GM18951 (cell line): Measurements from ENCODE around the gene IGFL4.
"Not testable (repeated sequence)": the region's sequence is repeated elsewhere in the genome, so short reads cannot be mapped to it uniquely, and the experiment has no call there.

Experiments used
- POLR2A ChIP-seq: IDR thresholded peaks from 4 replicates; pipeline ENCODE4 v1.6.1; 2011; ENCODE audit warnings: mild to moderate bottlenecking; ENCODE audit not compliant: insufficient read length, insufficient read depth; ENCODE audit errors: extremely low read depth
- in situ Hi-C: fragments of 300-500 bp; cut with MboI; formaldehyde crosslinking; loops from one replicate; pipeline ENCODE4 v1.12.0; 2022; ENCODE audit warnings: low sequenced_read_pairs, mixed read lengths, inconsistent platforms; ENCODE audit not compliant: unreplicated experiment

IGFL4 gene

DNA sequence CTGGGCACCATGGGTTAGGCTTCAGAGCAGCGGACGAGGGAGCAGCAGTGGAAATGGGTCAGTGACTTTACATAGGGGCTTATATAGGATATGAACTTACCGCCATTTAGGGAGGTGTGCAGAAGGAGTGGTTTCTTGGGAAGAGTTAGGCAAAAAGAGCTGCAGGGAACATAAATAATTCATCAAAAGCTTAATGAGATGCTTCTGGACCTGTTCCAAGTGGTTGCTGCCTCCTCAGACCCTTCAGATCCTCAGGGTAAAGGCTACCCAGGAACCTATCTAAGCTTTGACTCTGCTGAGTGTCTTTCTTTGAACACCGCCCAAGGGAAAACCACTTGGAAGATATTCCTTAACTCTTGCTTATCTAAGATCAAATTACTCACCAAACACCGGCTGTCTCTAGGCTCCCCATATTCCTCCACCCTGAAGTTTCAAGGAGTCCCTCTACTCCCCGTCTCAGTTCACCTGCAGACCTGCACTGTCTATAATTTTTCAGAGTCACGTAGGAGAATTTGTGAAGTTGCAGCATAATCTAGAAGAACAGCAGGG, at the start of gene IGFL4:
Gene IGFL4 (minus strand): TSS at position 51 of the 549 bp plus-strand sequence. CDS start 40 bp downstream, at position 11.
- TF ChIP-seq POLR2A, result no peak
- in situ Hi-C loops, result no loop called here

DNA sequence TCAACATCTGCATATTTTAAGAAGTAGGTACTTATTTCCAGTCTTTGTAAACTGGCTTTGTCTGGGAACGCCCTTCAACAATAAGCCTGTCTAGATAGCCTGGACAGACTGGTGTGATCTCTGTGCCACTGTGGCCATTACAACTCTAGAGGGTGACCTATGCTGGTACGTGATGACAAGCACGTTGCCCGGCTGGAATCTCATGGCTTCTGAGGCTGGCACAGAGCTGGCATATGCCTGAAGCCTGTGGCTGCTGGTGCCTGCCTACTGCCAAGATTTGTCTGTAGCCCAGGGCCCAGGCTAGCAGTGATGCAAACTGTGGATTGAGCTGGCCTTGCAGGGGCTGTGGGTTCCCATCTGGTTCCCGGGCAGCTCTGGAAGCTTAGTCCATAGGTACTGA, 49.6 kb upstream of the IGFL4 start:
- in situ Hi-C loops, result no loop called here
- no peak for TF ChIP-seq POLR2A

DNA sequence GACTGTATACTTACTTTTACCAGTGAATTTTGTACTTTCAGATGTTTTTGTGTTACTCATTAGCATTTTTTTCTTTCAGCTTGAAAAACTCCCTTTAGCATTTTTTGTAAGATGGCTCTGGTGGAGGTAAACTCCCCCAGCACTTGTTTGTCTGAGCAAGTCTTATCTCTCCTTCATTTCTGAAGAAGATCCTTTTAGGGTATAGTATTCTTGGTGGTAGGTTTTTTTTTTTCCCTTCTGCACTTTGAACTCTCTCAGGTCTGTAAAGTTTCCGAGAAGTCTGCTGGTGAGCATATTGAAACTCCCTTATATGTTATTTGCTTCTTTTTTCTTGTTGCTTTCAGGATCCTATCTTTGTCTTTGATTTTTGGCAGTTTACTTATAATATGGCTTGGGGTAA, 48.6 kb upstream of the IGFL4 start:
- in situ Hi-C loops, result loop anchor here (10.0 kb wide), 1 partner anchor 175 kb away; no protein-coding TSS in a partner anchor

DNA sequence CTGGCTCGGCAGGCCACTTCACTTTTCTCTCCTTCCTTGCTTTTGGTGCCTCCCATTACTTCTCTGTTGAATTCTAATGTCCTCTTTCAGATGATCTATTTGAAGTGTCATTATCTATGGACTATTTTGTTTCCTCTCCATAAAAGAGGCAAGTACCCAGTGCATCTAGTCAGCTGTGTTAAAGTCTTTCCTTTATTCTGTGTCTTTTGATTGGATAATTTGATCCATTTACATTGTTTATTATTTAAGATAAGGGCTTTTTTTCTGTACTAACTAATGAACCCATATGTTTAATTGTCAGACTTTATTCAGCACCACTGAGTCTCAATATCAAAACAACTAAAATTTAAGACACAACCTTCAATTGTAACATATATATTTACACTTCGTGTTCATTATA, 47.3 kb upstream of the IGFL4 start:
- in situ Hi-C loops, result loop anchor here (10.0 kb wide), 1 partner anchor 177 kb away; no protein-coding TSS in a partner anchor
- TF ChIP-seq POLR2A, result no peak

More for the DNA sequence above, 48.6 kb upstream of the IGFL4 start:
- no peak for TF ChIP-seq POLR2A

DNA sequence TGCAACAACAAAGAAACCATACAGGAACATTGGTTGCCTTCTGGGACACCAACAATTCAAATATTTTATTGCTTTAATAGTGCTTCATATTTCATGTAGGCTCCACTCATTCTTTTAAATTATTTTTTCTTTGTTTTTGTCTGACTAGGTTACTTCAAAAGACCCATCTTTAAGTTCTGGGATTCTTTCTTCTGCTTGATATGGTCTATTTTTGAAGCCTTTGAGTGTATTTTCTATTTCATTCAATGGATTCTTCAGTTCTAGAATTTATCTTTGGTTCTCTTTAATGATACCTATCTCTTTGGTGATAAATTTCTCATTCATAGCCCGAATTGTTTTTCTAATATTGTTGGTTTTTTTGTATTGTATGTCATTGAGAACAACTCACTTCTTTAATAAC, 45.1 kb upstream of the IGFL4 start:
- no peak for TF ChIP-seq POLR2A
- in situ Hi-C loops, result loop anchor here (10.0 kb wide), 1 partner anchor 179 kb away; no protein-coding TSS in a partner anchor

DNA sequence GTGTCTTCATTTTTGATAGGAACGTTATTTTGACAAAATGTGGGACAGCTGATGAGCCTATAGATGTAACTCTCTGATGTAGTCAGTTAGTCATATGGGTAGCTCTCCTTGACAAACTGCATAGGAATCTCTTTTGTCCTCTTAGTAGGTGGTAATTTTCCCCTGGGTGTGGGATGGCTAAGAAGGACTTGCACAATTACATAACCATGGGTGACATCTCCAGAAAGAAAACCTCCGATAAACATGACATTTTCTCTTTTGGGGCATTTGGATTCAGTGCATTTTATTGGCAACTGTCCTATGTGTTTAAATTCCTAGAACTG, 41.9 kb upstream of the IGFL4 start:
- no peak for TF ChIP-seq POLR2A
- in situ Hi-C loops, result loop anchor here (5.0 to 10.0 kb wide), 2 partner anchors 110 to 182 kb away; no protein-coding TSS in a partner anchor

DNA sequence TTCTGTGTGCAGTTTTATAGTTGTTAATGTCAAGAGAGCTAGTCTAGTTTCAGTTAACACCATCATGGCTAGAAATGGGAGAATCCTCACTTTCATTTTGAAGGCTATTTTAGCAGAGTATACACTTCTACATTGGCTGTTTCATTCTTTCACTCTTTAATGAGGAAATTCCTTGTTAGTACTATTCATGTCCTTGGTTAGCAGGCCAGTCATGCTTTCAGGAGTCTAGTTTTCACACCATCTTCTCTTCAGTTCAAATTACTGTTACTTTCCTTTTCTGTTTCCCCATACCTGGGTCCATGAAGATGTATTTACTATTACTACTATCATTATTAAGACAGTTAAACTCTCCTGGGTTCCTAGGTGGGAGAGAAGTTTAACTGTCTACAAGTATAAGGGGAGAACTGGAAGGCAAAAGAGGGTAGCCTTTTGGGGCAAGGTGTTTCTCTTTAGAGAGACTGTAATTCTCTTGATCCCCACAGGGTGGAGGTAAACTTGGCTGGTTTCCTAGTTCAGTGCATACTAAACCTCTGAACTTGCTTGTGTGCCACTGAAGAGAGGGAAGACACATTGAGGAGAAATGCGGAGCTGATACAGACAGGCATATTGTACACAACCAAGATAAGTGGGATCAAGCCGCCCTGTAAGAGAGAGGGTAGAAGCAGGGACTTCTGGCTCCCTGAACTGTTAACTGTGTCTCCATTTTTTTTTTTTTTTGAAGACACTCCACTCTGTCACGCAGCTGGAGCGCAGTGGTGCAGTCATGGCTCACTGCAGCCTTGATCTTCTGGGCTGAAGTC, 41.3 kb upstream of the IGFL4 start:
- TF ChIP-seq POLR2A, result no peak
- in situ Hi-C loops, result loop anchor here (5.0 to 10.0 kb wide), 2 partner anchors 110 to 183 kb away; no protein-coding TSS in a partner anchor

DNA sequence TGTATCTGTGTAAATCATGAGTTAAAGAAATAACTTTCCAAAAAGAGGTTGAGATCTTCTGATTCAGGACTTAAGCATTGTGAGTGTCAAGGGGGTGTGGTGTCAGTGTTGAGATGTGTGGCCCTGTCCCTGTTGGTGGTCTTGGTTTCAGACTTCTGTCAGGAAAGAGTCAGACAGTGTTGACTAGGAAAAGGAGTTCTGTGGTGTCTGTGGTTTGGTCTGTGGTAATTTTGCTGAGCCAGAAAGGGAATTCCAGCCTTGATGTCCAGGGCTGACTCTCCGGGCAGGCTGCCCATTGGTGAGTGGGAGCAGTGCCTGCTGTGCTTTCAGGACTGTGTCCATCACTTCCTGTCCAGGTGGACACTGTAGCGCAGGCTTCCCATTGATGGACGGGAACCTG, 39.8 kb upstream of the IGFL4 start:
- TF ChIP-seq POLR2A, result no peak
- in situ Hi-C loops, result loop anchor here (5.0 to 10.0 kb wide), 2 partner anchors 112 to 184 kb away; no protein-coding TSS in a partner anchor

DNA sequence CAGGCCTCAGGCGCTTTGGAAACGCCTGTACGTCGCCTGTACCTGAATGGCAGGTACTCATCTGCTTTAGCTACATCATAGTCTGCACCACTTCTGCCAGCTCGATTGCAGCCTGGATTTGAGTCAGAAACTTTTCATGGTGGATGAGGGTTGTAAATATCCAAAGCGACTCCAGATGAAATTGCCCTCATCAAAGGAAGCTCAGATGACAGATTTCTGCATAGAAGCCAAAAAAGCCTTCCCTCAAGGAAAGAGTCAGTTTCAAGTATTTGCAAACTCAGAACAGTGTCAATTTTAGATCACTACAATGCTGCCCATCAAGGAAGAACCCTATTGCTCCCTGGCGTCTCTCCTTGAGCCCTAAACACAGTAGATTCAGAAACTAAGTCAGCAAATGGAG, 38.8 kb upstream of the IGFL4 start:
- no peak for TF ChIP-seq POLR2A
- in situ Hi-C loops, result no loop called here

DNA sequence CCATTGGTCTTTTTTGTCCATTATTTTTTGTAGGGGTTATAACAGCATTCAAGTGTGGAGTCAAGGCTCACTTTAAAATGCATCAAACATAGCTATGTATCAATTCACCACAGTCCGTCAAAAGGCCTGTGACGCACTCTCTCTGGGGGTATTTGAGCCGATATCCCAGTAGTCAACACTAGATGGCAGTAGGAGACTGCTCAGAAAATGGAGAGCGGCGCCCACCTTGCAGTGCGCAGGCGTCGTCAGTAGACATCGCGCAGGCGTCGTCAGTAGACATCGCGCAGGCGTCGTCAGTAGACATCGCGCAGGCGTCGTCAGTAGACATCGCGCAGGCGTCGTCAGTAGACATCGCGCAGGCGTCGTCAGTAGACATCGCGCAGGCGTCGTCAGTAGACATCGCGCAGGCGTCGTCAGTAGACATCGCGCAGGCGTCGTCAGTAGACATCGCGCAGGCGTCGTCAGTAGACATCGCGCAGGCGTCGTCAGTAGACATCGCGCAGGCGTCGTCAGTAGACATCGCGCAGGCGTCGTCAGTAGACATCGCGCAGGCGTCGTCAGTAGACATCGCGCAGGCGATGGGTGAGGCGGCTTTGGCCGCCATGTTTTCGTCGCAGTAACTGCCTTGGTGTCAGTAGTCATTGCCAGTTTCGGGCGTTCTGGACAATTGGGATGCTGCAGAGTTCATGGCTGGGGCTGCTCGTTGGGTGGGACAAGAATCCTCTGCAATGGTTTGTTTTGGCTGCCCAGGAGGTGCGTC, 38.0 kb upstream of the IGFL4 start:
- in situ Hi-C loops, result not testable (repeated sequence)

DNA sequence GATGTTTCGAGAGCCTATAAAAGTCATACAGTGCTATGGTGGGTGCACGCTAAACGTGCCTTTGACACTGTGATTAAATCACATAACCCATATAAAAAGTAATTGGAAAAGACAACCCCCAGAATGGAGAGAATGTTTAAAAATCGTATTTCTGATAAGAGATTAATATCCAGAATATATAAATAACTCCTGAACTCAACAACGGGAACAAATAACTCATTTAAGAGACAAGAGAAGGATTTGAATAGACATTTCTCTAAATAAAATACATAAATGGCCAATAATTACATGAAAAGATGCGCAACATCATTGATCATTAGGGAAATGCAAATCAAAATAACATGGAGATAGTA, 37.0 kb upstream of the IGFL4 start:
- in situ Hi-C loops, result no loop called here

DNA sequence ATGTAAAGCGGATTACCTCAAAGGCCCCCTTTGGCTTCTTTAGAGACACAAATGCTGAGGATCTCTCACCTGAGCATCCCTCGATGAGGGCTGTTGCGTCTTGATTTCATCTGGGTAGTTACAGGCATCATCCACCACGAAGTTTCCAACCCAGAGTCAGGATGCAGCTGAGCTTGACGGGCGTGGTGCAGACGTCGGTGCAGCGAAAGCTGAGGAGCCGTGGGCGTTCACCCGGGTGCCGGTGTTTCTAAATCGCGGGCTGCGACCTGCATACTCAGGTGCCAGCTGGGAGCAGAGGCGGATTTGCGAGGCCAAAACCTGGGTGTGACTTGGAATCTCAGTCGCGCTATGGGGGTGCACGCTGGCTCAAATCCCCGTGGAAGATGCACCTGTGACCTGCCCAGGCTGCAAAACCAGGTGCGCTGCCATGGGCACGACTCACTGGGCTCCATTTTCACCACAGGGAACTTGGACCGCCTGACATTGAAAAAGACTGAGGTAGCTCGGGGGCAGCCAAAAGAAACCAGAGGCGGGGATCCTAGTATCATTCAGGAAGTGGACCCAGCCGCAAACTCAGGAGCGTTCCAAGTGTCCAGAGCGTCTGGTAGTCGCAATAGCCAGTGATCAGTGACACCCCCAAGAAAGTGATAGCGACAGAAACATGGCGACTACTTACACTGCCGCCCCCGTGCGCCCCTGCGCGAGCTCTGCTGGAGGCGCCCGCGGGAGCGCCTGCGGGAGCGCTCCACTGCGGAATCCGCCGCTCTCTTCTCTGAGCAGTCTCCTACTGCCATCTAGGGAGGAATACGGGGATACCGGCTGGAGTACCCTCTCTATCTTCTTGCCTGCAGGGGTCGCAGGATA, 36.4 kb upstream of the IGFL4 start:
- in situ Hi-C loops, result no loop called here

More for the DNA sequence above, 37.0 kb upstream of the IGFL4 start:
- TF ChIP-seq POLR2A, result no peak

DNA sequence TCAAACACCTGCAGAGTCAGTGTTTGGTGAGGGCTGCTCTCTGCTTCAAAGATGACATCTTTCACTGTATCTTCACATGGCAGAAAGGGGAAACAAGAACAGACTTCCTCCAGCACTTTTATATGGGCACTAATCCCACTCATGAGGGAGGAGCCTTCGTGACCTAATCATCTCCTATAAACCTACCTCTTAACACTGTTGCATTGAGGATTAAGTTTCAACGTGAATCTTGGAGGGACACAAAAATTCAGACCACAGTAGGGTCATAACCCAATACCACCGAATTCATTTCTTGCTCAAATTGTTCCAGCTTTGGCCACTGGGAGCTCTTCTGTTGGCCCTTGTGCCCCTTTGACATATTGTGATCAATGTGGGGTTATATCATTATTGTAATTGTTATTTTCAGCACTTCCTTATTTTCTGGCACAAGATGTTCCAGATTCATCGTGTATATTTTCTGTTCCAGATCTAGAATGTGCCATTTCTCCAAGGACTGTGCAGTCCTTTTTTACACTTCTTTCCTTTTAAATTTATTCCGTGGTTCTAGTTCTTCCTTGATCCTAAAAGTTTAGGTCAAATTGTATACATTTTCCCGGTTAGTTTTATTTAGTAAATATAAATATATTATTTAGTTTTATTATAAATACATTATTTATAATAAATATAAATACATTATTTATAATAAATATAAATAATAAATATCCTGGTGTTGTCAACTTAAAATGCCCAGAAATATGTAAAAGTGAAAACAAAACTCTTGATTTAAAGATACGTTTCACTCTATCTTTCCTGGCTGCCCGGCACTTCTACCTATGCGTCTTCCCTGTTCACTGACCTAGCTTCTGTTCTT, 35.5 kb upstream of the IGFL4 start:
- in situ Hi-C loops, result no loop called here
- TF ChIP-seq POLR2A, result no peak

More for the DNA sequence above, 36.4 kb upstream of the IGFL4 start:
- TF ChIP-seq POLR2A, result no peak
